HG03066 (cell line): ENCODE results near the gene MICU1.
"Not testable (repeated sequence)": the region's sequence is repeated elsewhere in the genome, so short reads cannot be mapped to it uniquely, and the experiment has no call there.

Experiments
- ATAC-seq: cut with Tn5 transposase; IDR thresholded peaks from one replicate; pipeline ENCODE4 v1.9.1; 2021; ENCODE audit warnings: low read depth; ENCODE audit not compliant: unreplicated experiment

MICU1 gene

GRCh38 chr10:72356115-72356514 is 269.8 kb downstream of the MICU1 start:
- no peak for ATAC-seq

- ATAC-seq: no peak
Measured at GRCh38 chr10:72355214-72355555, 270.7 kb downstream of the MICU1 start.

GRCh38 chr10:72354356-72355213 is 271.3 kb downstream of the MICU1 start, which contains the start of gene DNAJB12:
Gene DNAJB12 (minus strand): TSS chr10:72354919. CDS start chr10:72354897, 22 bp downstream.
- ATAC-seq: peak; percentile 73

GRCh38 chr10:72353965-72354355 is 271.9 kb downstream of the MICU1 start:
- no peak for ATAC-seq

- ATAC-seq: no peak
Measured at GRCh38 chr10:72353028-72353964, 272.6 kb downstream of the MICU1 start.

GRCh38 chr10:72351479-72351878 is 274.4 kb downstream of the MICU1 start:
- no peak for ATAC-seq

GRCh38 chr10:72349438-72349837 is 276.4 kb downstream of the MICU1 start:
- no peak for ATAC-seq

GRCh38 chr10:72348282-72348681 is 277.6 kb downstream of the MICU1 start:
- ATAC-seq: no peak

- ATAC-seq: not testable (repeated sequence)
Measured at GRCh38 chr10:72346117-72346516, 279.8 kb downstream of the MICU1 start.

- ATAC-seq: no peak
Measured at GRCh38 chr10:72344932-72345331, 280.9 kb downstream of the MICU1 start.

- ATAC-seq: no peak
Measured at GRCh38 chr10:72342911-72343310, 283.0 kb downstream of the MICU1 start.

- ATAC-seq: no peak
Measured at GRCh38 chr10:72340510-72341261, 285.2 kb downstream of the MICU1 start.

- ATAC-seq: no peak
Measured at GRCh38 chr10:72338180-72338579, 287.7 kb downstream of the MICU1 start.

- no peak for ATAC-seq
Measured at GRCh38 chr10:72337722-72338121, 288.2 kb downstream of the MICU1 start.

- no peak for ATAC-seq
Measured at GRCh38 chr10:72337039-72337629, 288.7 kb downstream of the MICU1 start.

GRCh38 chr10:72336259-72337038 is 289.4 kb downstream of the MICU1 start:
- no peak for ATAC-seq

- ATAC-seq: peak; percentile 37
Measured at GRCh38 chr10:72335394-72336258, 290.3 kb downstream of the MICU1 start.

- peak; percentile 60 for ATAC-seq
Measured at GRCh38 chr10:72334825-72335393, 291.0 kb downstream of the MICU1 start.
